ENCODE results near the gene ZNF132.

ZNF132 gene

GRCh38 chr19:58466760-58467589, 27.0 kb upstream of the ZNF132 start, which contains the start of gene ZNF324 (continued):
- TF ChIP-seq SP3 (tag by site-specific recombination; IDR thresholded peaks at IDR 0.05) = peak; percentile 89
- TF ChIP-seq ATF2 (tag by site-specific recombination; IDR thresholded peaks at IDR 0.05; ENCODE audit: low read depth) = no peak
- peak; percentile 37; the same call in 1 of the 2 replicates for TF ChIP-seq ZNF629 (tag by site-specific recombination; IDR thresholded peaks at IDR 0.05)
- peak; percentile 98 for TF ChIP-seq ZNF335 (tag by site-specific recombination; conservative IDR thresholded peaks at IDR 0.05)
- no peak; the same call in 1 of the 2 replicates for TF ChIP-seq ELK4 (IDR thresholded peaks at IDR 0.05; ENCODE audit: borderline replicate concordance, low read depth, low read length)
- TF ChIP-seq ZNF549 (tag by site-specific recombination; IDR thresholded peaks at IDR 0.05) = no peak
- TF ChIP-seq ZNF366 (tag by site-specific recombination; conservative IDR thresholded peaks at IDR 0.05) = no peak
- no peak for TF ChIP-seq ZNF341 (tag by site-specific recombination; IDR thresholded peaks at IDR 0.05; ENCODE audit: low read depth)
- no peak for TF ChIP-seq ZNF747 (tag by site-specific recombination; IDR thresholded peaks at IDR 0.05)
- TF ChIP-seq ZNF10 (tag by site-specific recombination; IDR thresholded peaks at IDR 0.05) = no peak
- no peak for TF ChIP-seq ZNF433 (tag by site-specific recombination; IDR thresholded peaks at IDR 0.05; ENCODE audit: low read depth)
- peak; percentile 52; the same call in 1 of the 2 replicates for TF ChIP-seq ZNF692 (tag by site-specific recombination; IDR thresholded peaks at IDR 0.05)
- TF ChIP-seq ZFP69B (tag by site-specific recombination; IDR thresholded peaks at IDR 0.05) = no peak
- no peak for TF ChIP-seq HOXA7 (CRISPR knock-in tag; IDR thresholded peaks at IDR 0.05; ENCODE audit: borderline replicate concordance)
- TF ChIP-seq ZNF23 (tag by site-specific recombination; IDR thresholded peaks at IDR 0.05; ENCODE audit: borderline replicate concordance) = no peak
- TF ChIP-seq WT1 (tag by site-specific recombination; IDR thresholded peaks at IDR 0.05) = no peak
- no peak for TF ChIP-seq ZNF792 (tag by site-specific recombination; IDR thresholded peaks at IDR 0.05)
- TF ChIP-seq ZBTB20 (tag by site-specific recombination; IDR thresholded peaks at IDR 0.05) = peak; percentile 63; the same call in 1 of the 2 replicates
- TF ChIP-seq ZNF449 (tag by site-specific recombination; IDR thresholded peaks at IDR 0.05) = no peak
- TF ChIP-seq ZNF488 (tag by site-specific recombination; IDR thresholded peaks at IDR 0.05) = no peak
- no peak for TF ChIP-seq ZSCAN16 (tag by site-specific recombination; IDR thresholded peaks at IDR 0.05)
- TF ChIP-seq ZSCAN30 (tag by site-specific recombination; IDR thresholded peaks at IDR 0.05) = peak; percentile 45; the same call in 1 of the 2 replicates
- no peak for TF ChIP-seq ZNF155 (tag by site-specific recombination; IDR thresholded peaks at IDR 0.05)
- no peak for TF ChIP-seq REST (tag by site-specific recombination; IDR thresholded peaks at IDR 0.05)
- no peak for TF ChIP-seq ZNF133 (tag by site-specific recombination; IDR thresholded peaks at IDR 0.05)
- TF ChIP-seq ZNF2 (tag by site-specific recombination; IDR thresholded peaks at IDR 0.05) = no peak
- TF ChIP-seq SP2 (tag by site-specific recombination; IDR thresholded peaks at IDR 0.05) = peak; percentile 93
- TF ChIP-seq ZNF785 (tag by site-specific recombination; IDR thresholded peaks at IDR 0.05) = no peak
- TF ChIP-seq TRIM28 (IDR thresholded peaks at IDR 0.05; ENCODE audit: borderline replicate concordance, low read length) = no peak
- no peak for TF ChIP-seq ZNF654 (tag by site-specific recombination; IDR thresholded peaks at IDR 0.05; ENCODE audit: low read depth)
